GM18870 (cell line): ENCODE results near the gene MICAL2.

ENCODE experiments used
- ATAC-seq: cut with Tn5 transposase; IDR thresholded peaks from one replicate; pipeline ENCODE4 v1.9.1; 2021; ENCODE audit warnings: moderate library complexity; ENCODE audit not compliant: unreplicated experiment

Gene MICAL2

GRCh38 chr11:12295943-12296342 lies 185.6 kb downstream of the MICAL2 start:
- ATAC-seq: no peak

DNA sequence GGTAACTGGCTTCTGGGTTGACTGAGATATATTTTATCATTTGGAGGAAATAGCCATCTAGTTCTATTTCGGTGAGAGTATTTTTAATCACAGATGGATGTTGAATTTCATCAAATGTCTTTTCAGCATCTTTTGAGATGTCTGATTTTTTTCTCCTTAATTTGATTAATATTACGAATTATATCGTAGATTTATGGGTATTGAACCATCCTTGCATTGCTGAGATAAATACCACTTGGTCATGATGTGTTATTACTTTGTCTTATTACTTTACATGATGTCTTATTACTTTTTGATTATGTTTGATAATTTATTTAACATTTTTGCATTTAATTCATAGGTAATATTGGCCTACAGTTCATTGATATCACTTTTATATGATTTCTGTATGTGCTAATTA lies 188.2 kb downstream of the MICAL2 start:
- ATAC-seq: no peak

- ATAC-seq: no peak
Measured at GRCh38 chr11:12301379-12301778, 191.0 kb downstream of the MICAL2 start.

- ATAC-seq: no peak
Measured at GRCh38 chr11:12303421-12304149, 193.2 kb downstream of the MICAL2 start.

- no peak for ATAC-seq
Measured at GRCh38 chr11:12306830-12307229, 196.4 kb downstream of the MICAL2 start.

DNA sequence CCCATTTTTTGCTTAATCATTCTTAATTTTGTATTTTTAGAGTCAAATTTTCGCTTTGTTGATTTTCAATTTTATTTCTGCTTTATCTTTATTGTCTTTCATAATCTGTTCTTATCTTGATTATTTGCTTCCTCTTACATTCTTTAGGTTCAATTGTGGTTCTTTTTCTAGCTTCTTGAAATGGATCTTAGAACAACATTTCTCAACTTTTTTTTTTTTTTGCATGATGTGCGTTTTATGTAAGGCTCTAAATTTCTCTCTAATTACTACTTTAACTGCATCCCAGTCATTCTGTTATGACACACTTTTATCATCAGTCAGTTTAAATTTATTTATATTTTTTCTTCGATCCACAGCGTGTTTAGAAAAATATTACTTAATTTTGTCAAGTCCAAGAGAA lies 201.7 kb downstream of the MICAL2 start:
- ATAC-seq: no peak
